T-helper 1 cell treated with Interleukin-12 subunit alpha and Interleukin-12 subunit beta and Interleukin-4 antibody, amounts not matched to agents 30 μg/mL and 1 μg/mL, for 36 hours (primary cell): Measurements from ENCODE around the gene WFDC13.
"Not testable (repeated sequence)": the region's sequence is repeated elsewhere in the genome, so short reads cannot be mapped to it uniquely, and the experiment has no call there.

Source experiments
- H3K27ac Mint-ChIP-seq: one replicate; pipeline ENCODE4 v1.8.0; 2021; ENCODE audit warnings: mild to moderate bottlenecking, mixed read lengths
- H3K27me3 Mint-ChIP-seq: one replicate; pipeline ENCODE4 v1.8.0; 2021; ENCODE audit warnings: low read depth, mixed read lengths
- H3K36me3 Mint-ChIP-seq: one replicate; pipeline ENCODE4 v1.8.0; 2021; ENCODE audit warnings: low read depth, mixed read lengths
- H3K4me1 Mint-ChIP-seq: one replicate; pipeline ENCODE4 v1.8.0; 2021; ENCODE audit warnings: low read depth, mixed read lengths
- H3K4me3 Mint-ChIP-seq: one replicate; pipeline ENCODE4 v1.8.0; 2021; ENCODE audit warnings: mild to moderate bottlenecking, moderate library complexity, mixed read lengths
- H3K9me3 Mint-ChIP-seq: one replicate; pipeline ENCODE4 v1.8.0; 2021; ENCODE audit warnings: mixed read lengths

WFDC13 gene

GRCh38 chr20:45701873-45702272, at the start of gene WFDC13:
WFDC13 (plus strand) TSS chr20:45702038; CDS start chr20:45702124, 86 bp downstream.
- Mint-ChIP-seq H3K27me3 (peaks cover 17% of the 10 kb centered on the region), H3K9me3 (no peaks in the 10 kb centered on the region), H3K27ac (no peak within 1 kb of the TSS), H3K4me1 (no peaks in the 10 kb centered on the region), H3K4me3 (no peak within 1 kb of the TSS), H3K36me3 (no peaks in the 10 kb centered on the region)

GRCh38 chr20:45657038-45657437, 44.8 kb upstream of the WFDC13 start:
- not testable (repeated sequence) for H3K27me3 Mint-ChIP-seq, H3K9me3 Mint-ChIP-seq, H3K4me3 Mint-ChIP-seq, H3K36me3 Mint-ChIP-seq, H3K27ac Mint-ChIP-seq, H3K4me1 Mint-ChIP-seq

GRCh38 chr20:45670139-45670538, 31.7 kb upstream of the WFDC13 start, which contains the start of gene WFDC11:
WFDC11 (minus strand) TSS chr20:45670239; CDS start chr20:45650600, 19,639 bp downstream.
- H3K9me3 Mint-ChIP-seq, result no peaks in the 10 kb centered on the region
- no peak within 1 kb of the TSS for H3K27ac Mint-ChIP-seq
- peaks cover 30% of the 10 kb centered on the region for H3K27me3 Mint-ChIP-seq
- no peaks in the 10 kb centered on the region for H3K4me1 Mint-ChIP-seq
- no peaks in the 10 kb centered on the region for H3K36me3 Mint-ChIP-seq
- no peak within 1 kb of the TSS for H3K4me3 Mint-ChIP-seq

DNA sequence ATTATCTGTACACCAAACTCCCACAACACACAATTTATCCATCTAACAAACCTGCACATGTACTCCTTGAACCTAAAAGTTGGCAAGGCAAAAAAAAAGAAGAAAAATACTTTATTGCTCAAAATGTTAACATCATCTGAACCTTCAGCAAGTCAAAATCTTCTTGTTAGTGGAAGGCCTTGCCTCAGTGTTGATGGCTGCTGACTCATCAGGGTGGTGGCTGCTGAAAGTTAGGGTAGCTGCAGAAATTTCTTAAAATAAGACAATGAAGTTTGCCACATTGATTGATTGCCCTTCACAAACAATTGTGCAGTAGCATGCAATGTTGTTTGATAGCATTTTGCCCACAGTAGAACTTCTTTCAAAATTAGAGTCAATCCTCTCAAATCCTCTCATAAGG, 29.1 kb upstream of the WFDC13 start:
- H3K27me3 Mint-ChIP-seq, result peaks cover 30% of the 10 kb centered on the region
- no peaks in the 10 kb centered on the region for H3K9me3 Mint-ChIP-seq
- no peak overlapping the region for H3K27ac Mint-ChIP-seq
- no peaks in the 10 kb centered on the region for H3K36me3 Mint-ChIP-seq
- H3K4me1 Mint-ChIP-seq, result no peaks in the 10 kb centered on the region
- no peak overlapping the region for H3K4me3 Mint-ChIP-seq

- H3K27me3 Mint-ChIP-seq, result no peaks in the 10 kb centered on the region
- no peak overlapping the region for H3K4me3 Mint-ChIP-seq
- H3K9me3 Mint-ChIP-seq, result peaks cover 10% of the 10 kb centered on the region
- H3K36me3 Mint-ChIP-seq, result no peaks in the 10 kb centered on the region
- no peaks in the 10 kb centered on the region for H3K4me1 Mint-ChIP-seq
- no peak overlapping the region for H3K27ac Mint-ChIP-seq
Measured at GRCh38 chr20:45679650-45680049, 22.2 kb upstream of the WFDC13 start.

DNA sequence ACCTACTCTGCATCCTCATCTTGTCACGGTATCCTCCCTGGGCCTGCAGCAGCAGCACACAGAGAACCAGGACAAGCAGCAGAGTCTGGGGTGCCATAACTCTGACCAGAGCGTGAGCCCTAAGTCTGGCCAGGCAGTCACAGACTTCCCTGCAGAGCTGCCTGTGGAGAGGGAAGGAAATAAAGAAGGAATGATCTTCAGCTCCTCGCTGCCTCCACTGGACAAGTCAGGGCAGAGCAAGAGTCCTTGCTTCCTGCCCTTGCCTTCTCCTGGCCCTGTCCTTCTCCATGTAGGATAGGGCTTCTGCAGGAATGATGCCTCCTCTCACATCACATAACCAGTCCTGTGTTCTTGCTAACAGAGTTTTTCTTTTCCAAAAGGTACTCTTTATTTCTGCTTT, 15.9 kb upstream of the WFDC13 start:
- no peaks in the 10 kb centered on the region for H3K36me3 Mint-ChIP-seq
- H3K27ac Mint-ChIP-seq, result no peak overlapping the region
- H3K4me3 Mint-ChIP-seq, result no peak overlapping the region
- no peaks in the 10 kb centered on the region for H3K9me3 Mint-ChIP-seq
- no peaks in the 10 kb centered on the region for H3K4me1 Mint-ChIP-seq
- peaks cover 2% of the 10 kb centered on the region for H3K27me3 Mint-ChIP-seq

GRCh38 chr20:45693346-45693745, 8.5 kb upstream of the WFDC13 start:
- not testable (repeated sequence) for H3K9me3 Mint-ChIP-seq, H3K36me3 Mint-ChIP-seq, H3K4me3 Mint-ChIP-seq, H3K4me1 Mint-ChIP-seq, H3K27me3 Mint-ChIP-seq, H3K27ac Mint-ChIP-seq

DNA sequence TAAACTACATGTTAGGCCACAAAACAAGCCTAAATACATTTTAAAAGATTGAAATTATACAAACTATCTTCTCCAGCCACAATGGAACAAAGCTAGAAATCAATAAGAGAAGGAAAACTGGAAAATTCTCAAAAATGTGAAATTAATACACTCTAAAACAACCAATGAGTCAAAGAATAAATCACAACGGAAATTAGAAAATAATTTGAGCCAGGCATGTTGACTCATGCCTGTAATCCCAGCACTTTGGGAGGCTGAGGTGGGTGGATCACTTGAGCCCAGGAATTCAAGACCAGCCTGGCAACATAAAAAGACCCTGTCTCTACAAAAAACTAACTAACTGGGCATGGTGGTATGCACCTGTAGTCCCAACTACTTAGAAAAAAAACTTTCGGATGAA, 6.3 kb upstream of the WFDC13 start:
- no peaks in the 10 kb centered on the region for H3K36me3 Mint-ChIP-seq
- no peak overlapping the region for H3K27ac Mint-ChIP-seq
- no peaks in the 10 kb centered on the region for H3K9me3 Mint-ChIP-seq
- H3K27me3 Mint-ChIP-seq, result peaks cover 10% of the 10 kb centered on the region
- no peak overlapping the region for H3K4me3 Mint-ChIP-seq
- no peaks in the 10 kb centered on the region for H3K4me1 Mint-ChIP-seq

GRCh38 chr20:45701104-45701503, 734 bp upstream of the WFDC13 start:
- no peak overlapping the region for H3K4me3 Mint-ChIP-seq
- peaks cover 17% of the 10 kb centered on the region for H3K27me3 Mint-ChIP-seq
- H3K27ac Mint-ChIP-seq, result no peak overlapping the region

GRCh38 chr20:45704969-45705637, 3.3 kb downstream of the WFDC13 start, which contains the start of gene WFDC10B:
WFDC10B (minus strand) TSS chr20:45705019; CDS start chr20:45685992, 19,027 bp downstream.
- Mint-ChIP-seq H3K4me3 (no peak within 1 kb of the TSS), H3K4me1 (no peaks in the 10 kb centered on the region), H3K27ac (no peak within 1 kb of the TSS), H3K27me3 (peaks cover 30% of the 10 kb centered on the region), H3K9me3 (no peaks in the 10 kb centered on the region), H3K36me3 (no peaks in the 10 kb centered on the region)

More at GRCh38 chr20:45701104-45701503, 734 bp upstream of the WFDC13 start:
- no peaks in the 10 kb centered on the region for H3K36me3 Mint-ChIP-seq
- H3K9me3 Mint-ChIP-seq, result no peaks in the 10 kb centered on the region
- H3K4me1 Mint-ChIP-seq, result no peaks in the 10 kb centered on the region

DNA sequence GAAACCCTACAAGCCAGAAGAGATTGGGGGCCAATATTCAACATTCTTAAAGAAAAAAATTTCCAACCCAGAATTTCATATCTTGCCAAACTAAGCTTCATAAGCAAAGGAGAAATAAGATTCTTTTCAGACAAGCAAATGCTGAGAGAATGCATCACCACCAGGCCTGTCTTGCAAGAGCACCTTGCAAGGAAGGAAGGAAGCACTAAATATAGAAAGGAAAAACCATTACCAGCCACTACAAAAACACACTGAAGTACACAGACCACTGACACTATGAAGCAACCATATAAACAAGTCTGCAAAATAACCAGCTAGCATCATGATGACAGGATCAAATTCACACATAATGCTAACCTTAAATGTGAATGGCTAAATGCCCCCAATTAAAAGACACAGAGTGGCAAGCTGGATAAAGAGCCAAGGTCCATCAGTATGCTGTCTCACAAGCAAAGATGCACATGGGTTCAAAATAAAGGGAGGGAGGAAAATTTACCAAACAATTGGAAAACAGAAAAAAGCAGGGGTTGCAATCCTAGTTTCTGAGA, 14.4 kb downstream of the WFDC13 start:
- peaks cover 29% of the 10 kb centered on the region for H3K27me3 Mint-ChIP-seq
- not testable (repeated sequence) for H3K4me3 Mint-ChIP-seq, H3K4me1 Mint-ChIP-seq, H3K36me3 Mint-ChIP-seq, H3K9me3 Mint-ChIP-seq, H3K27ac Mint-ChIP-seq

- Mint-ChIP-seq H3K36me3 (no peaks in the 10 kb centered on the region), H3K27ac (no peak within 1 kb of the TSS), H3K4me3 (no peak within 1 kb of the TSS), H3K4me1 (no peaks in the 10 kb centered on the region), H3K9me3 (peaks cover 3% of the 10 kb centered on the region), H3K27me3 (peaks cover 42% of the 10 kb centered on the region)
Measured at GRCh38 chr20:45722047-45722446, 20.2 kb downstream of the WFDC13 start, which contains the start of gene SPINT4. SPINT4 (plus strand) TSS chr20:45722347; CDS start chr20:45722368, 21 bp downstream.

- peaks cover 22% of the 10 kb centered on the region for H3K27me3 Mint-ChIP-seq
- H3K36me3 Mint-ChIP-seq, result no peaks in the 10 kb centered on the region
- no peaks in the 10 kb centered on the region for H3K9me3 Mint-ChIP-seq
- H3K4me1 Mint-ChIP-seq, result no peaks in the 10 kb centered on the region
- H3K27ac Mint-ChIP-seq, result no peak overlapping the region
- H3K4me3 Mint-ChIP-seq, result no peak overlapping the region
Measured at GRCh38 chr20:45725134-45725533, 23.3 kb downstream of the WFDC13 start.

- no peak overlapping the region for H3K4me3 Mint-ChIP-seq
Measured at GRCh38 chr20:45727044-45727443, 25.2 kb downstream of the WFDC13 start.

GRCh38 chr20:45732199-45732598, 30.4 kb downstream of the WFDC13 start:
- Mint-ChIP-seq H3K4me3 (no peak overlapping the region), H3K36me3 (peaks cover 1% of the 10 kb centered on the region), H3K27ac (no peak overlapping the region), H3K4me1 (no peaks in the 10 kb centered on the region), H3K9me3 (peaks cover 22% of the 10 kb centered on the region), H3K27me3 (peaks cover 4% of the 10 kb centered on the region)

More at GRCh38 chr20:45727044-45727443, 25.2 kb downstream of the WFDC13 start:
- Mint-ChIP-seq H3K4me1 (no peaks in the 10 kb centered on the region), H3K9me3 (peaks cover 10% of the 10 kb centered on the region), H3K27me3 (peaks cover 21% of the 10 kb centered on the region), H3K27ac (no peak overlapping the region), H3K36me3 (no peaks in the 10 kb centered on the region)
